Measurements from ENCODE around the gene CARTPT. TPM values are rescaled to one million over a fixed set of nuclear protein-coding genes. Genes with fewer than 3 reads are reported as not detected.

The CARTPT gene
- total RNA-seq, 2 donors from 2014 or later = not detected

DNA sequence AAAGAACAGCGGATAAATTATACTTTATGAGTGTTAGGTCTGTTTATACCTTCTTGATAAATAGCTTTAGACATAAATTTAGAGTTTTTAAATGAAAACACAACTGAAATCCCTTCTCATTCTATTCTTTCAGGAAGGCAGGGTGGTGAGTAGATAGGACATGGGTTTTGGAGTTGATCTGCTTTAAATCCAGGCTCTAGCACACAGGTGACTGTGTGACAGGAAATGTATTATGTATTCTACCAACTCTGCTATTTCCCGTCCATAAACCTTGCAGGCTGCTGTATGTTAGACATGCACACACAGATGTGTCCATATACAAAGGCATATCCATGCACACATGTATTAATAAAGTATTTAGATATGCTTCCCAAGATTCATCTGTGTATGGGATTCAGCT is 19.3 kb upstream of the CARTPT start:
- no peaks in the 10 kb centered on the region for H3K36me3 ChIP-seq
- no peak overlapping the region for H3K4me3 ChIP-seq

DNA sequence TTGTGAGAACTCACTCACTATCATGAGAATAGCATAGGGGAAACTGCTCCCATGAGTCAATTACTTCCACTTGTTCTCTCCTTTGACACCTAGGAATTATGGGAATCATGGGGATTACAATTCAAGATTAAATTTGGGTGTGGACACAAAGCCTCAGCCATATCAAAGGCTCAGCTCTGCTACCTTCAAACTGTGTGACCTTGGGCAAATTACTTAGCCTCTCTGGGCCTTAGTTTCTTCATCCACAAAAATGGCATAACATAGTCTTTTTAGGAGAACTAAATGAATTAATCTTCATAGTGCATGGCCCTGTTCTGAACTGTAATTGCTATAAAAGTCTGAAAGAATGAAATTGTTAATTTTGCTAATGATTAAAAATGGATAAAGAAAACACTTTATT is 18.3 kb upstream of the CARTPT start:
- Histone ChIP-seq H3K4me3 (no peak overlapping the region), H3K9me3 (no peaks in the 10 kb centered on the region), H3K27ac (no peak overlapping the region), H3K36me3 (no peaks in the 10 kb centered on the region), H3K4me1 (no peaks in the 10 kb centered on the region), H3K27me3 (no peaks in the 10 kb centered on the region)
- no peak for DNase-seq (ENCODE audit: low spot score)
- TF ChIP-seq, protein P1, sequence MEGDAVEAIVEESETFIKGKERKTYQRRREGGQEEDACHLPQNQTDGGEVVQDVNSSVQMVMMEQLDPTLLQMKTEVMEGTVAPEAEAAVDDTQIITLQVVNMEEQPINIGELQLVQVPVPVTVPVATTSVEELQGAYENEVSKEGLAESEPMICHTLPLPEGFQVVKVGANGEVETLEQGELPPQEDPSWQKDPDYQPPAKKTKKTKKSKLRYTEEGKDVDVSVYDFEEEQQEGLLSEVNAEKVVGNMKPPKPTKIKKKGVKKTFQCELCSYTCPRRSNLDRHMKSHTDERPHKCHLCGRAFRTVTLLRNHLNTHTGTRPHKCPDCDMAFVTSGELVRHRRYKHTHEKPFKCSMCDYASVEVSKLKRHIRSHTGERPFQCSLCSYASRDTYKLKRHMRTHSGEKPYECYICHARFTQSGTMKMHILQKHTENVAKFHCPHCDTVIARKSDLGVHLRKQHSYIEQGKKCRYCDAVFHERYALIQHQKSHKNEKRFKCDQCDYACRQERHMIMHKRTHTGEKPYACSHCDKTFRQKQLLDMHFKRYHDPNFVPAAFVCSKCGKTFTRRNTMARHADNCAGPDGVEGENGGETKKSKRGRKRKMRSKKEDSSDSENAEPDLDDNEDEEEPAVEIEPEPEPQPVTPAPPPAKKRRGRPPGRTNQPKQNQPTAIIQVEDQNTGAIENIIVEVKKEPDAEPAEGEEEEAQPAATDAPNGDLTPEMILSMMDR (IDR thresholded peaks at IDR 0.05) = no peak

More for the DNA sequence above, 19.3 kb upstream of the CARTPT start:
- TF ChIP-seq, protein P1 (IDR thresholded peaks at IDR 0.05) = no peak
- Histone ChIP-seq H3K27me3 (no peaks in the 10 kb centered on the region), H3K4me1 (no peaks in the 10 kb centered on the region), H3K27ac (no peak overlapping the region), H3K9me3 (no peaks in the 10 kb centered on the region)
- no peak for DNase-seq (ENCODE audit: low spot score)

DNA sequence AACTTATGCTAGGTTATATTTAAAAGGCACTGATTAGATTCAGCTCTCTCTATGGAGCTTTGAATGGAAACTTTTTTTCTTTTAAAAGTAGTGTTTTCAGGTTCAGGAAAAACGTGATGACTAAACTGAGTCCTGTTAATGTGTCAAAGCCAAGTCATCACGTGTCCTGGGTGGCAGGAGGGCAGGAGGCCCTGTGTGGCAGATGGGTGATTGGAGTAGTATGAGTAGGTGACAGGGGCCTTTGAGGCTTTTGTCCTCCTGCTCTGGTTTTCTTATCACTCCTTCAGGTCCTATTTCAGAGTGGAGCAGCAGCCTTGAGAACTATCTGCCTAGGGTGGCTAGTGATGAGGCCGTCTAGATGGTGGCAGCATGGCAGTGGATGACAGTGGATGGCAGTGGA is 17.7 kb upstream of the CARTPT start:
- Histone ChIP-seq H3K27ac (no peak overlapping the region), H3K4me1 (no peaks in the 10 kb centered on the region), H3K4me3 (no peak overlapping the region), H3K36me3 (no peaks in the 10 kb centered on the region), H3K9me3 (no peaks in the 10 kb centered on the region), H3K27me3 (no peaks in the 10 kb centered on the region)
- TF ChIP-seq, protein P1 (IDR thresholded peaks at IDR 0.05) = no peak
- no peak for DNase-seq (ENCODE audit: low spot score)

DNA sequence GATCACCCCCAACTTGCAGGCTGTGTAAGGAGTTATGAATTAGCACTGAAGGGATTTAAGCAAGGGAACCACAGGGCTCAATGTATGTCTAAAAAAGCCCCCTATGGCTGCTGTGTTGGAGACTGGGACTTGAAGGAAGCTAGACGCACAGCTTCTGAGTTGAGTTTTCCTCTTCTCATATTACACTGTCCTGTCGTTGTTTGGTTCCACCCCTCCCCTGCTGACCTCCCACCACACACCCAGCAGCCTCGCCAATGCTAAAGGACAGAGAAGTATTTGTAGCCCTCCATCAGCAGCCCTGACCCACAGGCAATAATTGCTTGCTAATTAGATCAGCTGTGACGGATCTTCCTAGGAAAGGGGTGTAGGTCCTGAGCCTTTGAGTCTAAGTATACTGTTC is 15.1 kb upstream of the CARTPT start:
- H3K27me3 ChIP-seq = no peaks in the 10 kb centered on the region

DNA sequence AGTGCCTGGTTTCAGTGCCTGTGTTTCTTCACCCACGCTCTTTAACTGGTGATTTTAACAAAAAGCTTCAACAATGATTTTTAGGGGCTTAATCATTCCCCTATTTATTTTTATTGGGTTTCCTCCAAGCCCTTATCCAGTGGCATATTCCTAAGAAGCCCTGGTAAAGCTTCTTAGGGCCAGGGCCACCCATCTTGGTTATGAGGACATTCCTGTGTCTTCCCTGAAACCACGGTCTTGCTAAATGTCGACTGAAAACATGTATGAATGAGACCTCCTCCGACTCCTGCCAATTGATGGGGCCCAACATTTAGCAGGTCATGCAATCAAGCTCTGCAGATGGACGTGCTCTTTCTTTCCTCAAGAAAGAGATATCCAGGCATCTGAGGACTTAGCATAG is 13.7 kb upstream of the CARTPT start:
- H3K4me1 ChIP-seq = no peaks in the 10 kb centered on the region
- no peaks in the 10 kb centered on the region for H3K9me3 ChIP-seq
- DNase-seq (ENCODE audit: low spot score) = no peak
- peaks cover 0 to 2% of the 10 kb centered on the region in 2 donors for H3K27me3 ChIP-seq
- no peak overlapping the region for H3K27ac ChIP-seq
- H3K36me3 ChIP-seq = no peaks in the 10 kb centered on the region
- TF ChIP-seq, protein P1 (IDR thresholded peaks at IDR 0.05) = no peak
- H3K4me3 ChIP-seq = no peak overlapping the region

More for the DNA sequence above, 15.1 kb upstream of the CARTPT start:
- no peak for DNase-seq (ENCODE audit: low spot score)
- H3K9me3 ChIP-seq = no peaks in the 10 kb centered on the region
- H3K4me1 ChIP-seq = no peaks in the 10 kb centered on the region
- no peak overlapping the region for H3K4me3 ChIP-seq
- TF ChIP-seq, protein P1 (IDR thresholded peaks at IDR 0.05) = no peak
- H3K36me3 ChIP-seq = no peaks in the 10 kb centered on the region
- H3K27ac ChIP-seq = no peak overlapping the region

DNA sequence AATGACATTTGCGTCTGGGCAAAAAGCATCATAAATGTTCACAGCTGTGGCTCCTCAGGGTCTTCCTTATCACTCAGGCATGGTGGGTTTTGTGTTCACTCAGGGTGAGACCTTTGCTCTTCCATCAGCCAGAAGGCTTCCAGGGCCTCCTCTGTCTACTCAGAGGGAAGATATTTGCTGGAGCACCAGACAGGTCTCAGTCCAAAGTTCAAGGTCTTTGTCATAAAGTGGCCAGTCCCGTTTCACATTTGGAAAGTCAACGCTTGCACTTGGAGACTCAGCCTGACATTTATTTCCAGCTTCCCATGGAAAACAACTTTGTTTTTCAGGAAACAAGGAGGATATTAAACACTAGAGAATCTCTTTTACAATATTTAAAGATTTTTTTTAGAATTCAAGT is 12.2 kb upstream of the CARTPT start:
- Histone ChIP-seq H3K27ac (no peak overlapping the region), H3K36me3 (no peaks in the 10 kb centered on the region), H3K4me3 (no peak overlapping the region), H3K27me3 (peaks cover 0 to 2% of the 10 kb centered on the region in 2 donors), H3K4me1 (no peaks in the 10 kb centered on the region), H3K9me3 (no peaks in the 10 kb centered on the region)
- no peak for DNase-seq (ENCODE audit: low spot score)
- TF ChIP-seq, protein P1 (IDR thresholded peaks at IDR 0.05) = no peak
